Epithelial cell of proximal tubule (primary cell): ENCODE results near the gene NDRG3. TPM values are rescaled to one million over a fixed set of nuclear protein-coding genes. Genes with fewer than 3 reads are reported as not detected.
"Not testable (repeated sequence)": the region's sequence is repeated elsewhere in the genome, so short reads cannot be mapped to it uniquely, and the experiment has no call there.

ENCODE experiments used
- DNase-seq: peaks from one replicate; pipeline ENCODE4 v3.0.0-alpha.2; 2011; ENCODE audit warnings: low read depth
- H3K4me3 ChIP-seq: 2 replicates; pipeline ENCODE4 v1.5.1; 2011; ENCODE audit warnings: low read depth, mild to moderate bottlenecking, low read length
- CTCF ChIP-seq: conservative IDR thresholded peaks from 2 replicates; pipeline ENCODE4 v1.5.1; 2012; ENCODE audit warnings: low read depth, mild to moderate bottlenecking, low read length
- total RNA-seq: library from RNA; depleted of rRNA; stranded (reverse); fragments of >200 nt; gene quantifications from 2 replicates; pipeline ENCODE4 v1.2.3, GENCODE V29; 2015

The NDRG3 gene
- total RNA-seq, 1 donor from 2014 or later = 16.7 TPM

GRCh38 chr20:36620917-36621316 is 125.0 kb downstream of the NDRG3 start:
- no peak for TF ChIP-seq CTCF
- no peak overlapping the region for H3K4me3 ChIP-seq
- no peak for DNase-seq

- peak; percentile 39 for DNase-seq
- no peak for TF ChIP-seq CTCF
Observed at GRCh38 chr20:36614781-36615557, 130.9 kb downstream of the NDRG3 start.

GRCh38 chr20:36613974-36614373 is 131.9 kb downstream of the NDRG3 start:
- DNase-seq = no peak
- TF ChIP-seq CTCF = no peak
- no peak overlapping the region for H3K4me3 ChIP-seq

More at GRCh38 chr20:36614781-36615557, 130.9 kb downstream of the NDRG3 start:
- H3K4me3 ChIP-seq = no peak overlapping the region

- DNase-seq = no peak
- TF ChIP-seq CTCF = no peak
- H3K4me3 ChIP-seq = no peak overlapping the region
Observed at GRCh38 chr20:36611625-36612024, 134.3 kb downstream of the NDRG3 start.

- DNase-seq, H3K4me3 ChIP-seq: not testable (repeated sequence)
Observed at GRCh38 chr20:36608388-36608728, 137.5 kb downstream of the NDRG3 start.

- peak overlapping the region; percentile 99 for H3K4me3 ChIP-seq
- peak; percentile 52 for DNase-seq
Observed at GRCh38 chr20:36607586-36608387, 138.1 kb downstream of the NDRG3 start.

More at GRCh38 chr20:36607586-36608387, 138.1 kb downstream of the NDRG3 start:
- TF ChIP-seq CTCF = no peak
